B cell (primary cell): ENCODE data around the gene CNTNAP4. TPM values are rescaled to one million over a fixed set of nuclear protein-coding genes. Genes with fewer than 3 reads are reported as not detected.

ENCODE experiments used
- ATAC-seq: fragments of 200-7000 bp; cut with Tn5 transposase; one replicate; pipeline ENCODE4 v1.10.0; 2021; ENCODE audit warnings: low read depth, mild to moderate bottlenecking, moderate number of reproducible peaks, moderate library complexity
- CTCF ChIA-PET: fragments of 350-600 bp; sonication (Branson Sonifier 250); formaldehyde crosslinking; loops from one replicate; lab custom pipeline; 2021; ENCODE audit warnings: antibody characterized with exemption, inconsistent platforms; lab: Charles Lee
- POLR2A ChIA-PET: fragments of 350-600 bp; sonication (Branson Sonifier 250); formaldehyde crosslinking; loops from one replicate; lab custom pipeline; 2021; ENCODE audit warnings: antibody characterized with exemption; lab: Charles Lee
- DNase-seq: peaks from one replicate; pipeline ENCODE4 v3.0.0; 2013
- H2AFZ ChIP-seq: 2 replicates; pipeline ENCODE4 v1.6.1; 2012; ENCODE audit warnings: mild to moderate bottlenecking, low read depth, low read length; ENCODE audit not compliant: insufficient read depth, poor library complexity, severe bottlenecking
- H3K27ac ChIP-seq, 2 donors: 1 replicate in 1 of 2; 2 replicates in 1 of 2; pipeline ENCODE4 v1.5.1; 2012 to 2013; ENCODE audit warnings: low read length in 2 of 2, mild to moderate bottlenecking in 2 of 2, moderate library complexity in 1 of 2
- H3K27me3 ChIP-seq, 4 experiments: fragments of 200-600 bp in 1 of 4; sonication (generic) in 1 of 4; replicated peaks in 1 of 4; 1 replicate in 2 of 4; 2 replicates in 2 of 4; pipeline versions ENCODE4 v1.6.1 to v1.7.0; 2013 to 2016; ENCODE audit warnings: low read length in 3 of 4, mild to moderate bottlenecking in 2 of 4, mixed read lengths in 1 of 4, moderate library complexity in 1 of 4; ENCODE audit not compliant: insufficient read depth in 4 of 4, control insufficient read depth in 3 of 4; ENCODE audit errors: control extremely low read depth in 1 of 4
- H3K36me3 ChIP-seq, 2 experiments: replicated peaks in 1 of 2; 1 replicate in 1 of 2; 2 replicates in 1 of 2; pipeline versions ENCODE4 v1.6.1 to v1.7.1; 2013; ENCODE audit warnings: low read length in 1 of 2; ENCODE audit not compliant: insufficient read depth in 2 of 2, control insufficient read depth in 1 of 2; ENCODE audit errors: control extremely low read depth in 1 of 2, extremely low read depth in 1 of 2
- H3K4me1 ChIP-seq, 2 donors: fragments of 200-600 bp in 1 of 2; sonication (generic) in 1 of 2; 1 replicate in 1 of 2; 2 replicates in 1 of 2; pipeline versions ENCODE4 v1.5.1 to v1.6.1; 2013 to 2017; ENCODE audit warnings: low read length in 2 of 2; ENCODE audit not compliant: control insufficient read depth in 2 of 2, insufficient read depth in 2 of 2
- H3K4me2 ChIP-seq: replicated peaks from 2 replicates; pipeline ENCODE3; 2012; ENCODE audit warnings: mild to moderate bottlenecking, low read depth, low read length; ENCODE audit not compliant: poor library complexity, severe bottlenecking
- H3K4me3 ChIP-seq, 5 experiments: fragments of 200-600 bp in 1 of 5; sonication (generic) in 1 of 5; 1 replicate in 3 of 5; 2 replicates in 2 of 5; pipeline versions ENCODE4 v1.5.1 to v1.7.0; 2011 to 2016; ENCODE audit warnings: low read length in 4 of 5, mild to moderate bottlenecking in 4 of 5, low read depth in 2 of 5, control low read depth in 1 of 5, moderate library complexity in 1 of 5; ENCODE audit not compliant: insufficient read depth in 1 of 5; ENCODE audit errors: control extremely low read depth in 1 of 5, extremely low read depth in 1 of 5
- H3K79me2 ChIP-seq: fragments of 200-600 bp; sonication (generic); one replicate; pipeline ENCODE4 v1.6.0; 2016; ENCODE audit warnings: low read length; ENCODE audit not compliant: control insufficient read depth, insufficient read depth
- H3K9ac ChIP-seq: fragments of 200-600 bp; sonication (generic); 2 replicates; pipeline ENCODE4 v1.6.1; 2017; ENCODE audit warnings: mild to moderate bottlenecking, low read length, moderate library complexity
- H3K9me3 ChIP-seq, 3 donors: one replicate each; pipeline versions ENCODE4 v1.6.1 to v1.7.1; 2013; ENCODE audit warnings: low read length in 2 of 3; ENCODE audit not compliant: control insufficient read depth in 2 of 3, insufficient read depth in 1 of 3; ENCODE audit errors: control extremely low read depth in 1 of 3
- H4K20me1 ChIP-seq: 2 replicates; pipeline ENCODE4 v1.6.0; 2012; ENCODE audit warnings: mild to moderate bottlenecking, low read length; ENCODE audit not compliant: insufficient read depth, control insufficient read depth, poor library complexity, severe bottlenecking
- H3K27ac Mint-ChIP-seq: one replicate; pipeline ENCODE4 v1.8.0; 2021; ENCODE audit warnings: mixed read lengths
- H3K27me3 Mint-ChIP-seq: one replicate; pipeline ENCODE4 v1.8.0; 2021; ENCODE audit warnings: mixed read lengths
- H3K4me1 Mint-ChIP-seq: one replicate; pipeline ENCODE4 v1.8.0; 2021; ENCODE audit warnings: mixed read lengths
- H3K4me3 Mint-ChIP-seq: one replicate; pipeline ENCODE4 v1.8.0; 2021; ENCODE audit warnings: mixed read lengths
- H3K9me3 Mint-ChIP-seq: one replicate; pipeline ENCODE4 v1.8.0; 2022; ENCODE audit warnings: mixed read lengths; ENCODE audit not compliant: insufficient read depth
- CTCF ChIP-seq: fragments of 200-600 bp; IDR thresholded peaks from one replicate; pipeline ENCODE4 v1.8.0; 2022; ENCODE audit warnings: antibody characterized with exemption, mild to moderate bottlenecking
- EZH2 ChIP-seq: IDR thresholded peaks from 2 replicates; pipeline ENCODE4 v1.6.1; 2012; ENCODE audit warnings: borderline replicate concordance, low read depth, mild to moderate bottlenecking, moderate library complexity, low read length; ENCODE audit not compliant: insufficient read depth, poor library complexity, severe bottlenecking
- WGBS: methylation state at CpG from one replicate; pipeline ENCODE4 v1.1.5; 2013; ENCODE audit warnings: missing lambda C conversion rate; ENCODE audit not compliant: insufficient coverage; 5-methylcytosine and 5-hydroxymethylcytosine counted together
- intact Hi-C: fragments of 100-400 bp; cut with micrococcal nuclease; formaldehyde crosslinking; loops from one replicate; pipeline ENCODE4 v1.10.0; 2022
- polyA plus RNA-seq: library from polyadenylated mRNA; depleted of rRNA; stranded (reverse); fragments of >200 nt; gene quantifications from 2 replicates; pipeline ENCODE4 v1.2.3, GENCODE V29; 2012
- total RNA-seq, 2 donors: library from RNA; stranded (reverse); fragments of 120-200 nt in 1 of 2; gene quantifications; 1 replicate in 1 of 2; 2 replicates in 1 of 2; pipeline versions ENCODE4 v1.2.3 to v1.2.4, GENCODE V29; 2013 to 2022

The CNTNAP4 gene
- total and polyA plus RNA-seq, 2 donors (not counting 1 experiment from before 2014, with no cell fraction given) = 0.06 TPM; not detected in 1

- DNase-seq = no peak
- WGBS = no CpG with 5 or more reads among the region's 1 CpG
Observed at GRCh38 chr16:76381096-76381495, 103.9 kb downstream of the CNTNAP4 start.

GRCh38 chr16:76385601-76386230 lies 108.5 kb downstream of the CNTNAP4 start:
- Mint-ChIP-seq H3K4me1 (no peaks in the 10 kb centered on the region), H3K4me3 (no peak overlapping the region), H3K9me3 (no peaks in the 10 kb centered on the region), H3K27ac (no peak overlapping the region), H3K27me3 (no peaks in the 10 kb centered on the region)
- Histone ChIP-seq H2AFZ (no peak overlapping the region), H3K4me1 (no peaks in the 10 kb centered on the region), H3K9me3 (no peaks in the 10 kb centered on the region), H3K4me3 (no peak overlapping the region), H3K9ac (no peak overlapping the region), H3K27ac (no peak overlapping the region), H3K79me2 (no peaks in the 10 kb centered on the region), H3K36me3 (no peaks in the 10 kb centered on the region), H3K27me3 (no peaks in the 10 kb centered on the region), H4K20me1 (no peaks in the 10 kb centered on the region), H3K4me2 (no peak overlapping the region)
- TF ChIP-seq CTCF (no peak), EZH2 (no peak)
- DNase-seq = no peak
- 84% methylated on average over 2 of the region's 7 CpGs for WGBS
- ChIA-PET POLR2A (no interaction called here), CTCF (no interaction called here)
- intact Hi-C loops = no loop called here
- ATAC-seq = no peak

More at GRCh38 chr16:76381096-76381495, 103.9 kb downstream of the CNTNAP4 start:
- no peaks in the 10 kb centered on the region for H3K27me3 ChIP-seq
- no peak overlapping the region for H3K9ac ChIP-seq
- H3K36me3 ChIP-seq = no peaks in the 10 kb centered on the region
- H3K4me2 ChIP-seq = no peak overlapping the region
- no peaks in the 10 kb centered on the region for H4K20me1 ChIP-seq
- CTCF ChIA-PET = no interaction called here
- intact Hi-C loops = no loop called here
- no peak overlapping the region for H3K4me3 Mint-ChIP-seq
- no peaks in the 10 kb centered on the region for H3K9me3 Mint-ChIP-seq
- H2AFZ ChIP-seq = no peak overlapping the region
- no peaks in the 10 kb centered on the region for H3K27me3 Mint-ChIP-seq
- no peaks in the 10 kb centered on the region for H3K4me1 ChIP-seq
- ATAC-seq = no peak
- no peaks in the 10 kb centered on the region for H3K9me3 ChIP-seq
- TF ChIP-seq CTCF (no peak), EZH2 (no peak)
- no peak overlapping the region for H3K27ac Mint-ChIP-seq
- POLR2A ChIA-PET = no interaction called here
- no peaks in the 10 kb centered on the region for H3K4me1 Mint-ChIP-seq
- H3K4me3 ChIP-seq = no peak overlapping the region
- H3K27ac ChIP-seq = no peak overlapping the region
- no peaks in the 10 kb centered on the region for H3K79me2 ChIP-seq
